GM23338 (cell line): Measurements from ENCODE around the gene ITGAL. TPM values are rescaled to one million over a fixed set of nuclear protein-coding genes. Genes with fewer than 3 reads are reported as not detected.
A peak's percentile ranks its signal among the peaks of the same experiment; 100 is the strongest.

Source experiments
- ATAC-seq: fragments of 200-7000 bp; cut with Tn5 transposase; 3 replicates; pipeline ENCODE4 v1.9.1; 2020
- DNase-seq: peaks from one replicate; pipeline ENCODE4 v3.0.0-alpha.2; 2015; ENCODE audit warnings: low spot score
- H2AFZ ChIP-seq: fragments of 200-600 bp; sonication (generic); 2 replicates; pipeline ENCODE4 v1.8.0; 2016; ENCODE audit warnings: antibody characterized with exemption, mild to moderate bottlenecking, moderate library complexity
- H3F3A ChIP-seq: fragments of 200-600 bp; sonication (generic); replicated peaks from 2 replicates; pipeline ENCODE4 v1.8.0; 2017; ENCODE audit warnings: antibody characterized with exemption, mixed run types, low read depth
- H3K27ac ChIP-seq: fragments of 200-600 bp; sonication (generic); 2 replicates; pipeline ENCODE4 v1.6.1; 2016; ENCODE audit warnings: low read depth
- H3K27me3 ChIP-seq: fragments of 200-600 bp; sonication (generic); 2 replicates; pipeline ENCODE4 v1.8.0; 2016; ENCODE audit warnings: mild to moderate bottlenecking, mixed run types, moderate library complexity; ENCODE audit not compliant: insufficient read depth
- H3K36me3 ChIP-seq: fragments of 200-600 bp; sonication (generic); 2 replicates; pipeline ENCODE4 v1.8.0; 2016; ENCODE audit warnings: mild to moderate bottlenecking; ENCODE audit not compliant: insufficient read depth
- H3K4me1 ChIP-seq: fragments of 200-600 bp; sonication (generic); 2 replicates; pipeline ENCODE4 v1.8.0; 2016; ENCODE audit warnings: mild to moderate bottlenecking, moderate library complexity; ENCODE audit not compliant: insufficient read depth
- H3K4me2 ChIP-seq: fragments of 200-600 bp; sonication (generic); 2 replicates; pipeline ENCODE4 v1.7.1; 2017; ENCODE audit warnings: mixed run types
- H3K4me3 ChIP-seq: fragments of 200-600 bp; sonication (generic); 2 replicates; pipeline ENCODE4 v1.6.1; 2016; ENCODE audit warnings: mixed run types
- H3K79me2 ChIP-seq: fragments of 200-600 bp; sonication (generic); replicated peaks from 2 replicates; pipeline ENCODE4 v1.8.0; 2017; ENCODE audit warnings: mild to moderate bottlenecking; ENCODE audit not compliant: insufficient read depth
- H3K9me2 ChIP-seq: fragments of 200-600 bp; sonication (generic); 2 replicates; pipeline ENCODE4 v1.8.0; 2017; ENCODE audit not compliant: insufficient read depth
- H4K20me1 ChIP-seq: fragments of 200-600 bp; sonication (generic); replicated peaks from 2 replicates; pipeline ENCODE4 v1.8.0; 2017; ENCODE audit warnings: mild to moderate bottlenecking; ENCODE audit not compliant: insufficient read depth
- H3K27ac Mint-ChIP-seq: 2 replicates; pipeline ENCODE4 v1.8.0; 2020; ENCODE audit warnings: inconsistent platforms, mild to moderate bottlenecking, moderate library complexity, mixed read lengths
- H3K27me3 Mint-ChIP-seq: 3 replicates; pipeline ENCODE4 v1.8.0; 2022; ENCODE audit warnings: low read depth, mild to moderate bottlenecking, moderate library complexity, mixed read lengths, inconsistent platforms; ENCODE audit not compliant: insufficient read depth, poor library complexity
- H3K36me3 Mint-ChIP-seq: 3 replicates; pipeline ENCODE4 v1.8.0; 2021; ENCODE audit warnings: low read depth, mild to moderate bottlenecking, inconsistent platforms, moderate library complexity, mixed read lengths
- H3K4me1 Mint-ChIP-seq: 3 replicates; pipeline ENCODE4 v1.8.0; 2020; ENCODE audit warnings: mild to moderate bottlenecking, inconsistent platforms, mixed read lengths
- H3K4me3 Mint-ChIP-seq: 3 replicates; pipeline ENCODE4 v1.8.0; 2021; ENCODE audit warnings: moderate library complexity, mild to moderate bottlenecking, inconsistent platforms, mixed read lengths
- H3K9me3 Mint-ChIP-seq: 3 replicates; pipeline ENCODE4 v1.8.0; 2020; ENCODE audit warnings: moderate library complexity, mild to moderate bottlenecking, inconsistent platforms, mixed read lengths
- EZH2 ChIP-seq: fragments of 200-600 bp; sonication (generic); IDR thresholded peaks from one replicate; pipeline ENCODE4 v1.8.0; 2017; ENCODE audit warnings: antibody characterized with exemption, mild to moderate bottlenecking, low read depth; ENCODE audit not compliant: unreplicated experiment
- JUNB ChIP-seq: IDR thresholded peaks from one replicate; pipeline ENCODE4 v1.6.1; 2016; ENCODE audit warnings: antibody characterized with exemption; ENCODE audit not compliant: unreplicated experiment
- POLR2AphosphoS5 ChIP-seq: IDR thresholded peaks from 2 replicates; pipeline ENCODE4 v1.6.1; 2016; ENCODE audit warnings: antibody characterized with exemption, low read depth
- REST ChIP-seq: IDR thresholded peaks from one replicate; pipeline ENCODE4 v1.6.1; 2018; ENCODE audit warnings: antibody characterized with exemption; ENCODE audit not compliant: unreplicated experiment
- ZNF462 ChIP-seq: fragments of 250-450 bp; sonication (Bioruptor Pico); IDR thresholded peaks from 2 replicates; pipeline ENCODE4 v1.5.0; 2020; ENCODE audit warnings: mild to moderate bottlenecking, moderate library complexity
- polyA plus RNA-seq: library from polyadenylated mRNA; unstranded; fragments of >200 nt; fragmentation: Nextera tagmentation; extraction: Ambion mirVana; gene quantifications from 2 replicates; pipeline ENCODE4 v1.2.1, GENCODE V29; 2016
- total RNA-seq: library from RNA; depleted of rRNA; stranded (reverse); fragments of >200 nt; shearing (Covaris generic); gene quantifications from 2 replicates; pipeline ENCODE4 v1.2.3, GENCODE V29; 2014
- TF ChIP-seq, protein P1 (sequence below), 2 experiments: fragments of 200-600 bp in 1 of 2; sonication (generic) in 1 of 2; conservative IDR thresholded peaks; 2 replicates each; pipeline versions ENCODE4 v1.5.1 to v1.6.1; 2016 to 2017; ENCODE audit warnings: antibody characterized with exemption in 2 of 2, low read depth in 2 of 2, mild to moderate bottlenecking in 2 of 2, moderate library complexity in 1 of 2
- TF ChIP-seq, protein P2 (sequence below): IDR thresholded peaks from 2 replicates; pipeline ENCODE4 v1.6.1; 2016; ENCODE audit warnings: antibody characterized with exemption

The ITGAL gene
- total and polyA plus RNA-seq, 2 experiments from 2014 or later = 0.05 to 0.07 TPM

DNA sequence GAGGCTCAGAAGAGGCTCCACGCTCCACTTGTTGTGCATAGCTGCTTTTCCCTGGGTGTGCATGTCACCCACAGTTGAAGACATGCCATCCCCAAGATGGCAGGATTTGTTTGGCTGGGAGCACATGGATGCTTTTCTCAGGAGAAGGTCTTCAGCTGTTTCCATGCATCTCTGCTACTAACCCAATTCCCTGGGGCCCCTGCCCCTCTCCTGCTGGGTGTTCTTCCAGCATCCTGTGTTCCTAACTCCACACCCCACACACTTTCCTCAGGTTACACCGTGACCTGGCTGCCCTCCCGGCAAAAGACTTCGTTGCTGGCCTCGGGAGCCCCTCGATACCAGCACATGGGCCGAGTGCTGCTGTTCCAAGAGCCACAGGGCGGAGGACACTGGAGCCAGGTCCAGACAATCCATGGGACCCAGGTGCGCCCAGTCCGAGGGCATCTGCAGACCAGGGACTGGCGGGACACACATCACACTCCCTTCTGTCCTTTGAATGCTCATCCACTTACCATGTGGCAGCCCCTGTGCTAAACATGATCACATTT is 21.5 kb downstream of the ITGAL start:
- no peaks in the 10 kb centered on the region for H3K36me3 Mint-ChIP-seq
- Histone ChIP-seq H2AFZ (peak overlapping the region; percentile 92), H3K4me2 (no peak overlapping the region), H3K4me1 (no peaks in the 10 kb centered on the region), H3F3A (no peaks in the 10 kb centered on the region), H3K9me2 (no peaks in the 10 kb centered on the region), H3K79me2 (no peaks in the 10 kb centered on the region), H3K4me3 (no peak overlapping the region), H3K27me3 (no peaks in the 10 kb centered on the region), H3K36me3 (no peaks in the 10 kb centered on the region), H3K27ac (no peak overlapping the region), H4K20me1 (no peaks in the 10 kb centered on the region)
- peaks cover 6% of the 10 kb centered on the region for H3K4me1 Mint-ChIP-seq
- ATAC-seq (peak; percentile 52), DNase-seq (no peak)
- H3K27me3 Mint-ChIP-seq = peaks cover 3% of the 10 kb centered on the region
- no peak overlapping the region for H3K4me3 Mint-ChIP-seq
- H3K9me3 Mint-ChIP-seq = no peaks in the 10 kb centered on the region; the same call in 2 of the 3 replicates
- H3K27ac Mint-ChIP-seq = no peak overlapping the region
- TF ChIP-seq, protein P1, sequence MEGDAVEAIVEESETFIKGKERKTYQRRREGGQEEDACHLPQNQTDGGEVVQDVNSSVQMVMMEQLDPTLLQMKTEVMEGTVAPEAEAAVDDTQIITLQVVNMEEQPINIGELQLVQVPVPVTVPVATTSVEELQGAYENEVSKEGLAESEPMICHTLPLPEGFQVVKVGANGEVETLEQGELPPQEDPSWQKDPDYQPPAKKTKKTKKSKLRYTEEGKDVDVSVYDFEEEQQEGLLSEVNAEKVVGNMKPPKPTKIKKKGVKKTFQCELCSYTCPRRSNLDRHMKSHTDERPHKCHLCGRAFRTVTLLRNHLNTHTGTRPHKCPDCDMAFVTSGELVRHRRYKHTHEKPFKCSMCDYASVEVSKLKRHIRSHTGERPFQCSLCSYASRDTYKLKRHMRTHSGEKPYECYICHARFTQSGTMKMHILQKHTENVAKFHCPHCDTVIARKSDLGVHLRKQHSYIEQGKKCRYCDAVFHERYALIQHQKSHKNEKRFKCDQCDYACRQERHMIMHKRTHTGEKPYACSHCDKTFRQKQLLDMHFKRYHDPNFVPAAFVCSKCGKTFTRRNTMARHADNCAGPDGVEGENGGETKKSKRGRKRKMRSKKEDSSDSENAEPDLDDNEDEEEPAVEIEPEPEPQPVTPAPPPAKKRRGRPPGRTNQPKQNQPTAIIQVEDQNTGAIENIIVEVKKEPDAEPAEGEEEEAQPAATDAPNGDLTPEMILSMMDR (conservative IDR thresholded peaks at IDR 0.05; ENCODE audit: low read depth in 2 of 2) = no peak
- TF ChIP-seq, protein P2, sequence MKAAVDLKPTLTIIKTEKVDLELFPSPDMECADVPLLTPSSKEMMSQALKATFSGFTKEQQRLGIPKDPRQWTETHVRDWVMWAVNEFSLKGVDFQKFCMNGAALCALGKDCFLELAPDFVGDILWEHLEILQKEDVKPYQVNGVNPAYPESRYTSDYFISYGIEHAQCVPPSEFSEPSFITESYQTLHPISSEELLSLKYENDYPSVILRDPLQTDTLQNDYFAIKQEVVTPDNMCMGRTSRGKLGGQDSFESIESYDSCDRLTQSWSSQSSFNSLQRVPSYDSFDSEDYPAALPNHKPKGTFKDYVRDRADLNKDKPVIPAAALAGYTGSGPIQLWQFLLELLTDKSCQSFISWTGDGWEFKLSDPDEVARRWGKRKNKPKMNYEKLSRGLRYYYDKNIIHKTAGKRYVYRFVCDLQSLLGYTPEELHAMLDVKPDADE = no peak
- no peak for TF ChIP-seq JUNB
- TF ChIP-seq REST = no peak
- TF ChIP-seq ZNF462 (CRISPR knock-in tag) = no peak
- no peak for TF ChIP-seq EZH2
- no peak for TF ChIP-seq POLR2AphosphoS5
